Measurements from ENCODE around the gene DTL. TPM values are rescaled to one million over a fixed set of nuclear protein-coding genes. Genes with fewer than 3 reads are reported as not detected.

The DTL gene
- total RNA-seq, 1 experiment from 2014 or later, result 26.7 TPM

DNA sequence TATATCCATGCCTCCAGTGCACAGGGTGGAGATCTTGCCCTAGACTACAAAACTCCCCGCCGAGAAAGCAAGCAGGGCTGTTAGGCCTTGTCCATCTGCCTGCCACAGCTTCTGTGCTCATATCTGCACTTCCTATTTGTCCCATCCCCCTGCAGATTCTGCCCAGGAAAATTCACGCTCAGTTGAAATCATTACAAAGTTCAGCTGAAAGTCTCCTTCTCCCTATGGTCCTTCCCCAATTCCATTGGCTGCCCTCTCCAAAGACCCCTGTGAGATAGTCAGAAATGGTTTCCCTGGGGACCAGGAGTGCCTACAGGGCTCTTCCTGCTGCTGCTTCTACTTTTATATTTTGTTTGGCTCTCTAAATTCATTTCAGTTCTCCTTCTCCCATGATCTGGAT lies 63.2 kb downstream of the DTL start:
- Histone ChIP-seq H3K4me1 (ENCODE audit: control insufficient read depth, insufficient read depth, low read length) (no peaks in the 10 kb centered on the region), H3K36me3 (ENCODE audit: control insufficient read depth, insufficient read depth, low read length) (peaks cover 3% of the 10 kb centered on the region; the same call in 1 of the 2 replicates), H3K27me3 (ENCODE audit: control insufficient read depth, insufficient read depth, low read length) (no peaks in the 10 kb centered on the region), H3K4me3 (ENCODE audit: low read depth in 2 of 2, low read length in 2 of 2) (no peak overlapping the region), H3K9me3 (ENCODE audit: control insufficient read depth, insufficient read depth, low read depth, low read length) (no peaks in the 10 kb centered on the region), H3K27ac (ENCODE audit: low read length) (no peak overlapping the region)
- in situ Hi-C loops (cut with HindIII; ENCODE audit: low pct_unique_long_range_greater_than_20kb, low sequenced_read_pairs) (no loop called here), intact Hi-C loops (cut with micrococcal nuclease; ENCODE audit: unreplicated experiment) (no loop called here)
- ATAC-seq (no peak), DNase-seq (ENCODE audit: low read depth, low spot score) (no peak)
- no TSS peak for BruUV-seq (replicated peaks)
- ChIA-PET CTCF (no interaction called here), POLR2A (no interaction called here)
- TF ChIP-seq TCF7L2 (IDR thresholded peaks at IDR 0.05; ENCODE audit: low read depth, low read length), result no peak
- no peak for TF ChIP-seq POLR2AphosphoS5 (IDR thresholded peaks at IDR 0.05; ENCODE audit: low read depth, low read length)
- no peak for TF ChIP-seq CTCF (IDR thresholded peaks at IDR 0.05)
- TF ChIP-seq, protein P1, sequence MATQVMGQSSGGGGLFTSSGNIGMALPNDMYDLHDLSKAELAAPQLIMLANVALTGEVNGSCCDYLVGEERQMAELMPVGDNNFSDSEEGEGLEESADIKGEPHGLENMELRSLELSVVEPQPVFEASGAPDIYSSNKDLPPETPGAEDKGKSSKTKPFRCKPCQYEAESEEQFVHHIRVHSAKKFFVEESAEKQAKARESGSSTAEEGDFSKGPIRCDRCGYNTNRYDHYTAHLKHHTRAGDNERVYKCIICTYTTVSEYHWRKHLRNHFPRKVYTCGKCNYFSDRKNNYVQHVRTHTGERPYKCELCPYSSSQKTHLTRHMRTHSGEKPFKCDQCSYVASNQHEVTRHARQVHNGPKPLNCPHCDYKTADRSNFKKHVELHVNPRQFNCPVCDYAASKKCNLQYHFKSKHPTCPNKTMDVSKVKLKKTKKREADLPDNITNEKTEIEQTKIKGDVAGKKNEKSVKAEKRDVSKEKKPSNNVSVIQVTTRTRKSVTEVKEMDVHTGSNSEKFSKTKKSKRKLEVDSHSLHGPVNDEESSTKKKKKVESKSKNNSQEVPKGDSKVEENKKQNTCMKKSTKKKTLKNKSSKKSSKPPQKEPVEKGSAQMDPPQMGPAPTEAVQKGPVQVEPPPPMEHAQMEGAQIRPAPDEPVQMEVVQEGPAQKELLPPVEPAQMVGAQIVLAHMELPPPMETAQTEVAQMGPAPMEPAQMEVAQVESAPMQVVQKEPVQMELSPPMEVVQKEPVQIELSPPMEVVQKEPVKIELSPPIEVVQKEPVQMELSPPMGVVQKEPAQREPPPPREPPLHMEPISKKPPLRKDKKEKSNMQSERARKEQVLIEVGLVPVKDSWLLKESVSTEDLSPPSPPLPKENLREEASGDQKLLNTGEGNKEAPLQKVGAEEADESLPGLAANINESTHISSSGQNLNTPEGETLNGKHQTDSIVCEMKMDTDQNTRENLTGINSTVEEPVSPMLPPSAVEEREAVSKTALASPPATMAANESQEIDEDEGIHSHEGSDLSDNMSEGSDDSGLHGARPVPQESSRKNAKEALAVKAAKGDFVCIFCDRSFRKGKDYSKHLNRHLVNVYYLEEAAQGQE (IDR thresholded peaks at IDR 0.05; ENCODE audit: insufficient read depth in 1 of 2, low read depth in 2 of 2, low read length in 1 of 2), result no peak
- no peak for TF ChIP-seq SIN3A (IDR thresholded peaks at IDR 0.05; ENCODE audit: borderline replicate concordance, insufficient read depth, low read depth, low read length)

DNA sequence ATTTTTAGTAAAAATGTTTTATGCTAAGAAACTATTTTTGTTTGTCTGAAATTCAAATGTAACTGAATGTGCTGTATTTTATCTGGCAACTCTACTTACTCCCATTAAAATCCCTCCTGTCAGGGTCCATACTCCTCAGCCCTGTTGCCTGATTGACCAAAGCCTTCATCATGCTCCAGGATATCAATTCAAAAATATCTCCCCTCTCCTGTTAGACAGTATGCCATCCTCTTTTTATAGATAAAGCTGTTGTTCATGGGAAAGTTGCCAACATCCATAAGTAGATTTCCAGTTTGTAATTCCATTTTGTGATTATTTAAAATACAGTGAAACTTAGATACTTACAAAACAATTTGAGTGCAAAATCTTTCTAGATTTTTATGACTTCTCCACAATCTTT lies 65.7 kb downstream of the DTL start:
- intact Hi-C loops (cut with micrococcal nuclease; ENCODE audit: unreplicated experiment), result loop anchor here (10.0 kb wide), 1 partner anchor 484 kb away; no protein-coding TSS in a partner anchor
- Histone ChIP-seq H3K9me3 (ENCODE audit: control insufficient read depth, insufficient read depth, low read depth, low read length) (no peaks in the 10 kb centered on the region), H3K27me3 (ENCODE audit: control insufficient read depth, insufficient read depth, low read length) (no peaks in the 10 kb centered on the region), H3K36me3 (ENCODE audit: control insufficient read depth, insufficient read depth, low read length) (peaks cover 3% of the 10 kb centered on the region; the same call in 1 of the 2 replicates), H3K27ac (ENCODE audit: low read length) (no peak overlapping the region), H3K4me1 (ENCODE audit: control insufficient read depth, insufficient read depth, low read length) (no peaks in the 10 kb centered on the region), H3K4me3 (ENCODE audit: low read depth in 2 of 2, low read length in 2 of 2) (no peak overlapping the region)
- DNase-seq (ENCODE audit: low read depth, low spot score), result no peak
- ATAC-seq, result no peak
- CTCF ChIA-PET, result no interaction called here
- POLR2A ChIA-PET, result no interaction called here
- TF ChIP-seq CTCF (IDR thresholded peaks at IDR 0.05) (no peak), SIN3A (IDR thresholded peaks at IDR 0.05; ENCODE audit: borderline replicate concordance, insufficient read depth, low read depth, low read length) (no peak), TCF7L2 (IDR thresholded peaks at IDR 0.05; ENCODE audit: low read depth, low read length) (no peak), POLR2AphosphoS5 (IDR thresholded peaks at IDR 0.05; ENCODE audit: low read depth, low read length) (no peak)
- TF ChIP-seq, protein P1 (IDR thresholded peaks at IDR 0.05; ENCODE audit: insufficient read depth in 1 of 2, low read depth in 2 of 2, low read length in 1 of 2), result no peak
- in situ Hi-C loops (cut with HindIII; ENCODE audit: low pct_unique_long_range_greater_than_20kb, low sequenced_read_pairs), result no loop called here
- BruUV-seq (replicated peaks), result no TSS peak
